SU-DHL-6 (cell line): ENCODE results near the gene ERLEC1.
"Not testable (repeated sequence)": the region's sequence is repeated elsewhere in the genome, so short reads cannot be mapped to it uniquely, and the experiment has no call there.

Experiments
- H2AFZ ChIP-seq: fragments of 200-600 bp; sonication (generic); 2 replicates; pipeline ENCODE4 v1.6.1; 2014; ENCODE audit warnings: low read depth, mild to moderate bottlenecking, moderate library complexity, mixed read lengths, antibody characterized with exemption, low read length; ENCODE audit not compliant: severe bottlenecking
- H3F3A ChIP-seq: fragments of 200-600 bp; shearing (Covaris generic); 2 replicates; pipeline ENCODE4 v1.6.0; 2016; ENCODE audit warnings: antibody characterized with exemption, mild to moderate bottlenecking; ENCODE audit not compliant: insufficient read depth
- H3K27ac ChIP-seq: fragments of 200-600 bp; sonication (generic); 2 replicates; pipeline ENCODE4 v1.5.1; 2016; ENCODE audit warnings: low read depth, mild to moderate bottlenecking, low read length, moderate library complexity, mixed read lengths
- H3K27me3 ChIP-seq: fragments of 200-600 bp; sonication (generic), shearing (Covaris generic); 2 replicates; pipeline ENCODE4 v1.6.0; 2014; ENCODE audit warnings: mild to moderate bottlenecking, low read length
- H3K36me3 ChIP-seq: fragments of 200-600 bp; sonication (generic); 2 replicates; pipeline ENCODE4 v1.6.1; 2014; ENCODE audit warnings: mild to moderate bottlenecking, low read length, mixed read lengths
- H3K4me2 ChIP-seq: fragments of 300-600, 200-600 bp; shearing (Covaris generic), sonication (generic); 2 replicates; pipeline ENCODE4 v1.6.0; 2014; ENCODE audit warnings: low read length, low read depth, mild to moderate bottlenecking; ENCODE audit not compliant: poor library complexity, severe bottlenecking
- H3K4me3 ChIP-seq: fragments of 200-600 bp; sonication (generic); 2 replicates; pipeline ENCODE4 v1.5.1; 2014; ENCODE audit warnings: antibody characterized with exemption, low read length, mild to moderate bottlenecking, mixed read lengths; ENCODE audit not compliant: insufficient read depth, poor library complexity, severe bottlenecking
- H3K79me2 ChIP-seq: fragments of 200-600 bp; sonication (generic); 2 replicates; pipeline ENCODE4 v1.6.1; 2014; ENCODE audit warnings: mild to moderate bottlenecking, low read length, moderate library complexity; ENCODE audit not compliant: insufficient read depth
- H3K9ac ChIP-seq: fragments of 200-600 bp; sonication (generic); 2 replicates; pipeline ENCODE4 v1.7.0; 2014; ENCODE audit warnings: mild to moderate bottlenecking, low read length
- H3K9me2 ChIP-seq: fragments of 200-600 bp; sonication (generic); replicated peaks from 2 replicates; pipeline ENCODE4 v1.6.1; 2014; ENCODE audit warnings: low read length; ENCODE audit not compliant: insufficient read depth
- H3K9me3 ChIP-seq: fragments of 200-600 bp; sonication (generic); 2 replicates; pipeline ENCODE4 v1.6.1; 2014; ENCODE audit warnings: low read length, mixed read lengths; ENCODE audit not compliant: insufficient read depth
- H4K20me1 ChIP-seq: fragments of 200-600 bp; sonication (generic); 2 replicates; pipeline ENCODE4 v1.6.1; 2014; ENCODE audit warnings: low read depth, mild to moderate bottlenecking, antibody characterized with exemption, low read length, moderate library complexity, mixed read lengths
- CTCF ChIP-seq: fragments of 200-600 bp; sonication (generic); IDR thresholded peaks from one replicate; pipeline ENCODE4 v1.5.1; 2017; ENCODE audit warnings: antibody characterized with exemption, mild to moderate bottlenecking, low read length, moderate library complexity; ENCODE audit not compliant: insufficient read depth, poor library complexity, severe bottlenecking
- EZH2phosphoT487 ChIP-seq: fragments of 200-600 bp; sonication (generic), shearing (Covaris generic); conservative IDR thresholded peaks from 2 replicates; pipeline ENCODE4 v1.6.1; 2018; ENCODE audit warnings: mild to moderate bottlenecking, antibody characterized with exemption, low read length, moderate library complexity, mixed read lengths

ERLEC1 gene

DNA sequence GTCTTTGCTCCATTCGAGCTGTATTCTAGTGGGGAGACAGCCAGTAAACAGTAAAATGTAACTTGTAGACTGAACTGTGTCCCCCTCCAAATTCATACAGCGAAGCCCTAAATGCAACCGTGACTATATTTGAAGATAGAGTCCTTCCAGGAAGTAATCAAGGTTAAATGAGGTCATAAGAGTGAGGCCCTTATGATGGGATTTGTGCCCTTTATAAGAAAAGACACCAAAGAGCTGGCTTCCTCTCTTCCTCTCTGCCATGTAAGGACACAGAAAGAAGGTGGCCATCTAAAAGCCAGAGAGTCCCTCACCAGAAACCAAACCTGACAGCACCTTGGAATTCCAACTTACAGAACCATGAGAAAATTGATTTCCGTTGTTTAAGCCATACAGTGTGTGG, 41.5 kb downstream of the ERLEC1 start:
- Histone ChIP-seq H2AFZ (no peak overlapping the region), H3K9ac (no peak overlapping the region), H3K27ac (no peak overlapping the region), H3K9me3 (no peaks in the 10 kb centered on the region), H3K4me3 (no peak overlapping the region), H3K4me2 (no peak overlapping the region), H4K20me1 (no peaks in the 10 kb centered on the region), H3K79me2 (no peaks in the 10 kb centered on the region), H3F3A (no peaks in the 10 kb centered on the region), H3K27me3 (no peaks in the 10 kb centered on the region), H3K36me3 (no peaks in the 10 kb centered on the region), H3K9me2 (no peaks in the 10 kb centered on the region)
- no peak for TF ChIP-seq CTCF
- no peak for TF ChIP-seq EZH2phosphoT487

DNA sequence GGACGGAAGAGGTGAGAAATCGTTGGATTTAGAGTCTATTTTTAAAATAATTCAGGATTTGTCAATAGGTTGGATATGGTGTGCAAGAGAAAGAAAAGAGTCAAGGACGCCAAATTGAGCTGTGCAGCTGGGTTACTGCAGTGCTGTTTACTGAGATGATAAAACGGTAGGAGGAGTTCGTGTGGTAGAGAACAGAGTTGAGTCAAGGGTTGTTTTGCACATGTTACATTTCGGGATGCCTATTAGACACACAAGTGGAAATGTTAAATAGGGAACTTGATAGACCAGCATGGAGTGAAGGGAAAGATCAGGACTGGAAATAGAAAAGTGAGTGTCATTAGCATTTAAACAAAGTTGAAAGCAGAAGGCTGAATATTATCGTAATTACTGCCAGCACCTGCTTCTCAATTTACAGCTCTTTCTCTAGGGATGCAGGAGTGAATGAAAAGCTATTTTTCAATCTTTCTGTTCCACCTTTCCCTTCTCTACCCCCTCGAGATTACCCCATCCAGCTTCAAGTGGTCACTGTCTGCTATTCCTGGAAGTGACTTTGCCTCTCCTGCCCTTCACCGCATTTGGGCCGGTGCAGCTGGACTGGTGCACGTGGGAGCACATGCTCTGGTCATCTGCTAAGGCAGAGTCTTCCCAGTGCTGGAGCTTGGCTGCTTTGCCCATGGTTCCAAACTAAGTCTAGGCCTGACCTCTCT, 42.6 kb downstream of the ERLEC1 start:
- Histone ChIP-seq H4K20me1 (no peaks in the 10 kb centered on the region), H3K4me3 (no peak overlapping the region), H3K27ac (no peak overlapping the region), H3K9me3 (no peaks in the 10 kb centered on the region), H3K27me3 (no peaks in the 10 kb centered on the region), H3K4me2 (no peak overlapping the region), H3F3A (no peaks in the 10 kb centered on the region), H3K36me3 (no peaks in the 10 kb centered on the region), H3K79me2 (no peaks in the 10 kb centered on the region), H3K9me2 (no peaks in the 10 kb centered on the region), H3K9ac (no peak overlapping the region), H2AFZ (no peak overlapping the region)
- TF ChIP-seq CTCF, result no peak
- no peak for TF ChIP-seq EZH2phosphoT487

- not testable (repeated sequence) for H3K9me2 ChIP-seq, H4K20me1 ChIP-seq, H3K79me2 ChIP-seq, H3K36me3 ChIP-seq, H3K9me3 ChIP-seq, H3K4me3 ChIP-seq, H3K9ac ChIP-seq, H2AFZ ChIP-seq, H3K27ac ChIP-seq, H3K4me2 ChIP-seq, H3K27me3 ChIP-seq, H3F3A ChIP-seq
Measured at GRCh38 chr2:53829980-53830290, 43.1 kb downstream of the ERLEC1 start.

- H3K79me2 ChIP-seq, result no peaks in the 10 kb centered on the region
- no peak overlapping the region for H3K4me3 ChIP-seq
- H3K9ac ChIP-seq, result no peak overlapping the region
- no peaks in the 10 kb centered on the region for H3K36me3 ChIP-seq
- peaks cover 7% of the 10 kb centered on the region; the same call in 1 of the 2 replicates for H3F3A ChIP-seq
- no peak overlapping the region for H2AFZ ChIP-seq
- H3K9me3 ChIP-seq, result no peaks in the 10 kb centered on the region
- H3K9me2 ChIP-seq, result no peaks in the 10 kb centered on the region
- no peaks in the 10 kb centered on the region for H3K27me3 ChIP-seq
- no peak overlapping the region for H3K27ac ChIP-seq
- H4K20me1 ChIP-seq, result no peaks in the 10 kb centered on the region
- no peak overlapping the region for H3K4me2 ChIP-seq
- TF ChIP-seq CTCF (no peak), EZH2phosphoT487 (no peak)
Measured at GRCh38 chr2:53840580-53840979, 53.7 kb downstream of the ERLEC1 start.

DNA sequence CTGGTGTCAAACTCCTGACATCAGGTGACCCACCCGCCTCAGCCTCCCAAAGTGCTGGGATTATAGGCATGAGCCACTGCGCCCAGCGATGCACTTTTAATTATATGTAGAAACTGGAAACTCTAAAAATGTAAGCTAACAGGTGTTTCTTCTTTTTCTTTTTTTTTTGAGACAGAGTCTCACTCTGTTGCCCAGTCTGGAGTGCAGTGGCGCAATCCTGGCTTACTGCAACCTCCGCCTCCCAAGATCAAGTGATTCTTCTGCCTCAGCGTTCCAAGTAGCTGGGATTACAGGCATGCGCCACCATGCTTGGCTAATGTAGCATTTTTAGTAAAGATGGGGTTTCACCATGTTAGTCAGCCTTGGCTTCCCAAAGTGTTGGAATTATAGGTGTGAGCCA, 54.8 kb downstream of the ERLEC1 start:
- not testable (repeated sequence) for H3K79me2 ChIP-seq, H3K4me3 ChIP-seq, H4K20me1 ChIP-seq, H3K4me2 ChIP-seq, H3K36me3 ChIP-seq, H3K27me3 ChIP-seq, H3K9me3 ChIP-seq, H2AFZ ChIP-seq, H3K9ac ChIP-seq, H3K27ac ChIP-seq, H3K9me2 ChIP-seq
- H3F3A ChIP-seq, result peaks cover 16% of the 10 kb centered on the region; the same call in 1 of the 2 replicates
